Ovary (tissue), 3 donors: ENCODE data around the gene TMPRSS13.

Experiments used
- CTCF ChIP-seq, 3 donors: fragments of 450-650 bp in 2 of 3; fragments of 200-600 bp in 1 of 3; IDR thresholded peaks; one replicate each; pipeline versions ENCODE4 v1.5.1 to v1.8.0; 2016 to 2022; ENCODE audit warnings: antibody characterized with exemption in 3 of 3, mild to moderate bottlenecking in 1 of 3
- EP300 ChIP-seq: sonication (generic); formaldehyde crosslinking; IDR thresholded peaks from one replicate; pipeline ENCODE4 v1.6.1; 2017; ENCODE audit warnings: antibody characterized with exemption
- POLR2A ChIP-seq: fragments of 450-650 bp; IDR thresholded peaks from one replicate; pipeline ENCODE4 v1.6.1; 2017; ENCODE audit warnings: antibody characterized with exemption, mild to moderate bottlenecking, moderate library complexity
- donor health status: DM: no; HTN: no; CAD: no.

GRCh38 chr11:117913736-117914397, 15.3 kb downstream of the TMPRSS13 start:
- TF ChIP-seq CTCF (IDR thresholded peaks at IDR 0.05) = no peak
- TF ChIP-seq POLR2A = no peak
- TF ChIP-seq EP300 = no peak
